Mesothelial cell of epicardium (in vitro differentiated cells): ENCODE measurements around the gene TMBIM4. TPM values are rescaled to one million over a fixed set of nuclear protein-coding genes. Genes with fewer than 3 reads are reported as not detected.

Experiments used
- DNase-seq, 2 experiments: peaks; one replicate each; pipeline ENCODE4 v3.0.0; 2021; ENCODE audit warnings: low spot score in 2 of 2; ENCODE audit not compliant: unreplicated experiment in 2 of 2
- H3K27ac Mint-ChIP-seq: 2 replicates; pipeline ENCODE4 v1.8.0; 2021; ENCODE audit warnings: mixed read lengths
- H3K27me3 Mint-ChIP-seq: 2 replicates; pipeline ENCODE4 v1.8.0; 2021; ENCODE audit warnings: low read depth, mixed read lengths
- H3K36me3 Mint-ChIP-seq: 2 replicates; pipeline ENCODE4 v1.8.0; 2021; ENCODE audit warnings: mixed read lengths
- H3K4me1 Mint-ChIP-seq: 2 replicates; pipeline ENCODE4 v1.8.0; 2021; ENCODE audit warnings: mixed read lengths
- H3K4me3 Mint-ChIP-seq: 2 replicates; pipeline ENCODE4 v1.8.0; 2021; ENCODE audit warnings: mild to moderate bottlenecking, moderate library complexity, mixed read lengths
- H3K9me3 Mint-ChIP-seq: 2 replicates; pipeline ENCODE4 v1.8.0; 2021; ENCODE audit warnings: mixed read lengths
- CTCF ChIP-seq: fragments of 200-600 bp; sonication (generic); IDR thresholded peaks from one replicate; pipeline ENCODE4 v1.5.0; 2021; ENCODE audit warnings: antibody characterized with exemption; ENCODE audit not compliant: unreplicated experiment
- total RNA-seq: library from RNA; stranded (reverse); gene quantifications from 3 replicates; pipeline ENCODE4 v1.2.1, GENCODE V29; 2021

Gene TMBIM4
- total RNA-seq, 1 donor from 2014 or later = 31.0 TPM

DNA sequence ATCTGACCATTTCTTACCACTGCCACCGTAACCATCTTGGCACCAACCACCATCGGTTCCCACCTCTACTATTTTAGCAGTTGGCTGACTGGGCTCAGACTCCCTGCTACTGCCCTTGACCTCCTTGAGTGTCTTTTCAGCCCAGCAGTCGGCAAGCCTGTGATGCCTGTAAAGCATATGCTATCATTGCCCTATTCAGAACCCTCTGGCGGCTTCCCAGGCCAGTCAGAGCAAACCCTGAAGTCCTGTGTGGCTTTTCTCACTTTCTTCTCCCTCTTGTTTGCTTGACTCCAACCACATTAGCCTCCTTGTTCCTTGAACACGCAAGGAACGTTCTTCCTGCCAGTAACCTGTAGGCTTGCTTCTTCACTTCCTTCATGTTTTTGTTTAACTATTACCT lies 25.4 kb upstream of the TMBIM4 start:
- Mint-ChIP-seq H3K27ac (no peak overlapping the region), H3K4me3 (no peak overlapping the region), H3K36me3 (no peaks in the 10 kb centered on the region), H3K9me3 (peaks cover 4% of the 10 kb centered on the region), H3K4me1 (peaks cover 10% of the 10 kb centered on the region), H3K27me3 (peaks cover 34% of the 10 kb centered on the region)
- no peak for TF ChIP-seq CTCF
- DNase-seq = no peak

- no peak overlapping the region for H3K27ac Mint-ChIP-seq
- no peak for DNase-seq
- TF ChIP-seq CTCF = no peak
- H3K27me3 Mint-ChIP-seq = peaks cover 42% of the 10 kb centered on the region
- H3K4me3 Mint-ChIP-seq = no peak overlapping the region
- no peaks in the 10 kb centered on the region for H3K9me3 Mint-ChIP-seq
- peaks cover 10% of the 10 kb centered on the region for H3K4me1 Mint-ChIP-seq
- no peaks in the 10 kb centered on the region for H3K36me3 Mint-ChIP-seq
These were observed 24.3 kb upstream of the TMBIM4 start for GRCh38 chr12:66194122-66194521.

DNA sequence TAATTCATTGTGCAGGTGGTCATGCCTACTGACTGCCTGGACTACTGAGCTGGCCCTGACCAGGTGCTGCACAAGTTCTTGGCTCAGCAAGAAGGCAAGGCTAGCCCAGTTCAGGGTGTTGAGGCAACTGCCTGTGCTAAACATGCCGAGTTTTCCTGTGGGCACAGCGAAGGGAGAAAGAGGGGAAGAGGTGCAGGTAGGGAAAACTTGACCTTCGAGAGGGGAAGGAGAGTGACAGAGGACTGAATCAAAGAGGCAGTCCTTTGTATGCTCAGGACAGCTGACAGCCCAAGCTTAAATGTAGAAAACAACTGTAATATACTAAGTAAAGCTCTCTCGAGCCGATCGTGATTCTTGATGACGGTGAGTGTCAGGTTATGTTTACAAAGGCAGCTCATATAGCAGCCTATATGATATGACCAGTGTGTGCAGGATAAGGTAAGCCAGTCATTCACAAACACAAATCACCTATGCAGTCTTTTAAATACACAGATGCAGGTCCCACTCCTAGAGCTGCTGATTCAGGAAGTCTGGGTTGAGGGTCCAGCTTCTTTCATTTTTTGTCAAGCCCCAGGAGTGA lies 21.8 kb upstream of the TMBIM4 start:
- Mint-ChIP-seq H3K9me3 (no peaks in the 10 kb centered on the region), H3K4me1 (no peaks in the 10 kb centered on the region), H3K36me3 (no peaks in the 10 kb centered on the region), H3K4me3 (no peak overlapping the region), H3K27me3 (peaks cover 65% of the 10 kb centered on the region), H3K27ac (no peak overlapping the region)
- no peak for DNase-seq
- no peak for TF ChIP-seq CTCF

GRCh38 chr12:66190519-66191370 lies 20.9 kb upstream of the TMBIM4 start:
- TF ChIP-seq CTCF = no peak
- Mint-ChIP-seq H3K27me3 (peaks cover 71% of the 10 kb centered on the region), H3K4me3 (no peak overlapping the region), H3K9me3 (no peaks in the 10 kb centered on the region), H3K4me1 (no peaks in the 10 kb centered on the region), H3K27ac (no peak overlapping the region), H3K36me3 (no peaks in the 10 kb centered on the region)
- DNase-seq = no peak

DNA sequence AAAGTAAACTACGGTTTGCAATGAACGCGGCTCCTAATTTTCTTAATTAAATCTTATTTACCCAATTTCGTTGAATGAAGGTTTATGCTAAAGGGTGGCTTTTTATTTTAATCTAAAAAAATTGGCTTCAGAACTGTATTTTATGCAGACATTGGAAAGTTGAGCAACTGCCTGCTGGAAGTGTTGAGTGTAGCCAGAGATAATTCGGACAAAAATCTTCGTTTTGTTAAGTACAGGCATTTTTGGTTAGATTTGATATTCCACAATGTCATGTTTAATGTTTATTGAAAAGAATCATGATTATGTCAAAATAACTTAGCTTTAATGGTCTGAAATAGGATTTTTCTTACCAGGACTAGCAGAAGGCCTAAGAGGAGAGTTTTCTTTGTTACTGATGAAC lies 20.1 kb upstream of the TMBIM4 start:
- no peak for TF ChIP-seq CTCF
- H3K4me3 Mint-ChIP-seq = peak overlapping the region; percentile 40
- H3K9me3 Mint-ChIP-seq = no peaks in the 10 kb centered on the region
- H3K36me3 Mint-ChIP-seq = no peaks in the 10 kb centered on the region
- H3K4me1 Mint-ChIP-seq = no peaks in the 10 kb centered on the region
- H3K27me3 Mint-ChIP-seq = peaks cover 68% of the 10 kb centered on the region
- DNase-seq = no peak
- H3K27ac Mint-ChIP-seq = no peak overlapping the region
